CD4-positive, alpha-beta T cell treated with Interferon gamma for 1 hour (primary cell): ENCODE measurements around the gene CAMK2B.
"Not testable (repeated sequence)": the region's sequence is repeated elsewhere in the genome, so short reads cannot be mapped to it uniquely, and the experiment has no call there.

Experiments
- DNase-seq: peaks from one replicate; pipeline ENCODE4 v3.0.0-alpha.2; 2020

Gene CAMK2B

DNA sequence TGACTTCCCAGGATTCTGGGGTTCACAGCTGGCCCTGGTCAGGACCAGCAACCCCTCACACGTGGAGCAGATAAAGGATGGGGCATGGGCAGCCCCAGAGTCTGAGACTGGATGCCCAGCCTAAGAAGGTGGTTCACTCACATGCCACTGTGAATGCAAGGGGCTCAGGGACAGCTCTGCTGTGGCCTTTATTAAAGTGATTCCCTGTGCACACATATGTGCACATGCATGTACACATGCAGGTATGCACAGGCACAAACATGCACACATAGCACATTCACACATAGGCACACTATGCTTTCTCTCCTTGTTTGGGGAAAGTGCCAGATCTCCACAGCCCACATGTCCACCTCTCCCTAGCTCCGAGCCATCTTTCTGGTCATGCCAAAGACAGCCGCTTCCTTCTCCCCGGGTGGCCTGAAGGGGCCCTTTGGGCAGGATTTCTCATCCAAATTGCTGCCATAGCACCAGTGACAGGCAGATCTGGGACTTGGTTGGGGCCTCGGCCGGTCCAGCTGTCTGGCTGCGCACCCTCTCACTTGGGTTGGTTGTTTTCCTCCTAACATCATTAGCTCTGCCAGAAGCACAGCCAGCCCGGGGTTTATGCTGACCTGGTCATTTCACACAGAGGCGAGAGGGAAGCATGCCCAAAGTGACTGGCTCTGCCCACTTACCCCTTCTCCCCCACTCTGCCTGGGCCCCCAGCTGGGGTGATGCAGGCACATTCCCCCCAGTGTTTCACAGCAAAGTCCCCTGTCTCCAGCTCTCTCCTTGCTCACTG, 137.6 kb downstream of the CAMK2B start:
- DNase-seq: no peak

DNA sequence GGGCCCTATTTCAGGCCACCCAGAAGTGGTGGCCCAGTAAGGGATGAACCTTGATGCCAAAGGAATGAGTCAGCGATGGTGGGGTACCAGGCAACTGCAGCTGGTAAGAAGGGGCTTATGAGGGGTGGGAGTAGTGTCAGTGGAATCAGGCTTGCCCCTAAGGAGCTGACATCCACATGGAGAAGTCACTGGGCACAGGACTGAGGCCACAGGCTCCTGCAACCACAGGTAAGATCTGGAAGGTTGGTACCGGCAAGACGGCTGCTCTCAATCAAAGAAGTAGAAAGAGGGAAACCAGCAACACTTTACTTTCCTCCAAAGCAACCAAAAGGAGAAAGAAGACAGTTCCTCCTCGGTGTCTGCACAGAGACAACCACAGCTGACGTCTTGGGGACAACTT, 138.7 kb downstream of the CAMK2B start:
- DNase-seq: no peak

DNA sequence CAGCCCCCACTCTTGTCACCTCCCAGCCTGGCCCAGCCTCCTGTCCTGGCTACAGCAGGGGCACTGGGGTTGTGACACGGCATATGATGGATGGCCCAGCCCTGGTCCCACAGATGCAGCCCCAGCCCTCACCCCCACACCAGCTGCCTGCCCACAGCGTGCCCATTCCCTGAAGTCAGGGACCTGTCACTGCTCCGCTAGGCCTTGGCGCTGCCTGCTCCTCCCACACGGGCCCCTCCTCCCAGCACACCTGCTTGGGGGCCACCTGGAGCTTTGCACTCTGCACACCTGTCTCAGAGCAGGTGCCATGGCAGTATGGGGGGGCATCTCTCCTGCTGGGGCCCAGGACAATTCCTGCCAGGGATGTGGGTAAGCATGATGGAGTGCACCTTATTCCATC, 139.7 kb downstream of the CAMK2B start:
- DNase-seq: no peak

DNA sequence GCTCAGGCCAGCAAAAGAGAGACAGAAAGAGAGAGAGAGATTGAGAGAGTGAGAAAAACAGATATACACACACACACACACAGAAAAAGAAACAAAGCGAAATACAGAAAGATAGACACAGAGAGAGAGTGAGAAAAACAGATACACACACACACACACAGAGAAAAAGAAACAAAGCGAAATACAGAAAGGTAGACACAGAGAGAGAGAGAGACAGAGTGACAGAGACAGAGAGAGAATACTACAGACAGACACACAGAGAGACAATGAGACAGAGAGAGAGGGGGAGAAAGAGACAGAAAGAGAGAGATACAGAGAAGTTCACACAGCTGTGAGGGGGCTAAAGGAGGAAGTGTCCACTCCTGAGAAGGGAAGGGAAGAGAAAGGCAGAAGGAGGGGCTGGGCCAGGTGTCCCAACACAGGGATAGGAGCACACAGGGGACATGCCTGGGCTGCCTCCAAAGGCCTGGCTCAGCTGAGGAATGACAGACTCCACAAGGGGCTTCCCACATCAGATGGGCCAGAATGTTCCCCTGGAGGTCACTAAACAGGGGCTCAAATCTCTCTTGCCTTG, 140.4 kb downstream of the CAMK2B start:
- DNase-seq: no peak

DNA sequence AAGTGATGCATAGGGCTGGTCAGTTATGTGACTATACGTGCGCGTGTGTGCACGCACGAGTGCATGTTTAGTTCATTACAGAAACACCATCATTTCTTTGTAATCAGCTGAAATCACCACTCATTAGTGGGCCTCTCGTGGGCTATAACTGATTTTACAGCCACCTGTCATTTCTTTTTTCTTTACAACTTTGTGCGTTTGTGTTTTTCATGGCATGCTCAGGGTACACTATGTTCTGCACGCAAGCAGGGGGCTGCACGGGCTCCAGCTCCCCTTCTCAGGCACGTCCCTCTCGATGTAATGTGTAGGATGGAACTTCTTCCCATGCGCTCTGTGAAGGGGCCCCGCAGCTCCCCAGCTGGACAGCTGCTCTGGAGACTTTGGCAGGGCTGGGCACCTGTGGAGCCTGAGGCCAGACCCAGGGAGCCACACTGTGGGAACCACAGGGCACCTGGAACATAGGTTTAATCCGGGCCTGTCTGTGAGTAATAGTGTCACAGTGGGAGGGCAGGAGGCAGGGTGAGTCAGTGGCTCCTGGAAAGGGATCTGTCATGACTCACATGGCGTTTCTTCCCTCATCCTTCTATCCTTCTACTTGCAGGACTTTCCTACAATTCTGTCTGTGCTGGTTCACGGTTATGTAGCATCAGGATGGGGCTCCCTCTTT, 141.1 kb downstream of the CAMK2B start:
- DNase-seq: no peak

DNA sequence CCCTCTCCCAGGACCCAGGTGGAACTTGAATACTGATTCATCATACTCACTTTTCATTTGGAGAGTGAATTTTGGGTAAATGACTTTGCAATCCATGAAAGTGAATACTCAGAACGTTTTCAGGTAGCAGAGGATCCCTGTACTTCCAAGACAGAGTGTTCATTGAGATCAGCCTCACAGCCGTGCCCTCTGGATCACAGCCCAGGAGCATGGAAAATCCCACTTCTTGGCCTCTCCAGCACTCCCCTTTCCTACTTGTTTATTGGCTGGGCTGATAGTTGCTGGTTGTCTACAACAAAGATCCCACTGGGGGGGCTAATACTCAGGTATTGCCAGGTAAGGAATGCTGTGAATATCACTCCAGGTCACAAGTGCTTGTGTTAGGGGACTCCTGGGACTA, 142.0 kb downstream of the CAMK2B start:
- DNase-seq: no peak

DNA sequence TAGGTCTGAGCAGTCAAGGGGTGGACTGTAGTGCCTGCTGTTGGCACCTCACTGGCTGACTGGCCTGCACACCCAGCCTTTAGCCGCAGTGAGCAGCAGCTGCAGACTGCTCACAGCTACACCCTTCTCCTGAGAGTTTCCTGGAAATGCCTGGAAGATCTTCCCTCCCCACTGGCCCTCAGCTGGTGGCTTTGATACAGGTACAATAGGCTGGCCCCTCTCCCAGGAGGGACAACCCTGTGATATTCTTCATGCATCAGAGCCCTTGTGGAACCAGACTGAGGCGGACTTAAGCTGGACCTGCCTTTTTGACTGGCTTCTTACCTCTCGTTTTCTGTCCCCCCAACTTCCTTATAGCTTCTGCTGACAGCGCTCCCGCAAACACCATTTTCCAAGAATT, 142.6 kb downstream of the CAMK2B start:
- no peak for DNase-seq

DNA sequence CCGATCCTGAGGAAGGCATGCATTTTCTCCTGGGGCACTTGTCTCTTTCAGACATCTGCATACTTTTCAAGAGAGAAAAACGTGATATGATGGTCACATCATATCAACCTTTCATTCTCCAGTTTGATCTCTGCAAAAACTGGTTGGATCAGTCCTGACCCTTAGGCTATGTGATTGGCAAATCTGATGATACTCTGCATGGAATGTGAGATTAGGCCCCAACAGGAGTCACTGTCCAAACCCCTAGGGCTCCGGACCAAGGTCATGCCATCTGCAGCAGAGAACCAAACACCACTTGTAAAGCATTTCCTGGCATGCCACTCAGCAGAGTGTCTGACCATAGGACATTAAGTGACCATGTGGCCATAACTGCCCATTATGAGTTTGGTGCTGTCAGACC, 144.8 kb downstream of the CAMK2B start:
- DNase-seq: no peak

DNA sequence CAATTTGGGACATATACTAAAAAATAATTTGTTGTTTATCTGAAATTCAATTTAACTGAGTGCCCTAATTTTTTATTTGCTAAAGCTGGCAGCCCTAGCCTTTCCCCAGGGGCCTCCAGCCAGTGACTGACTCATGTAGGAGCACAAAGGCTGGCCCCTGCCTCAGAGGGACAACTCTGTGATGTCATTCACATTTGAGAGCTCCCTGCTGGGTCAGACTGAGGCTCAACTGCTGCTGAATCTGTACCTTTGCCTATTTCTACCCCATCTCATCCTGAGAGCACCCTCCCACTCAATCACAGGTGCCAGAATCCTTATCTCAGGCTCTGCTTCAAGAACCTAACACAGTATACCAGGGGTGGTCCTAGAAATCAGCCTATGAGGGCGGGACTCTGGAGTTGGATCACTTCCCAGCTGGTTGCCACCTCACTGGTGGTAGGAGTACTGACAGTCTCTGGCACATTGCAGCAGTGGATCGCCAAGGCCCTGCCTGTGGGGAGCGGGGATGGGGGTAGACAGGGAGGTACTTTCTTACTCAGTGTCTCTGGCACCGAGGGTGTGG, 147.7 kb downstream of the CAMK2B start:
- DNase-seq: no peak

DNA sequence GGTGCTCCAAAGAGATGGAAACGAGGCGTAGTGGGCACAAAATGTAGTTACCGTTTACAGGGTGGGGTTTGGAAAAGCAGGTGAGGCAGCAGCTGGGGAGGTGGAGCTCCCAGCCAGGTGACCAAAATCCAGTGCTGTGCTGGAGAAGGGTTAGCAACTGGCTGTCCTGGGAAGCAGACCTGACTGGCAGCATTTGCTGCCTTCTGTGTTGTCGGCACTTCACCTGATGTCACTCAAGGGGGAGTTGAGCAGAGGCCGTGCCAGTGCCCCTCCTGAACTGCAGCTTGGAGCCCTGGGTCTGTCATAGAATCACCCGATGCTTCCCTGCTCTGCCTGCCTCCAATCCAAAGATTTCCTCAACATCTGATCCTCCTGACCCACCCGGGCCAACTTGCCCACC, 148.9 kb downstream of the CAMK2B start:
- no peak for DNase-seq

DNA sequence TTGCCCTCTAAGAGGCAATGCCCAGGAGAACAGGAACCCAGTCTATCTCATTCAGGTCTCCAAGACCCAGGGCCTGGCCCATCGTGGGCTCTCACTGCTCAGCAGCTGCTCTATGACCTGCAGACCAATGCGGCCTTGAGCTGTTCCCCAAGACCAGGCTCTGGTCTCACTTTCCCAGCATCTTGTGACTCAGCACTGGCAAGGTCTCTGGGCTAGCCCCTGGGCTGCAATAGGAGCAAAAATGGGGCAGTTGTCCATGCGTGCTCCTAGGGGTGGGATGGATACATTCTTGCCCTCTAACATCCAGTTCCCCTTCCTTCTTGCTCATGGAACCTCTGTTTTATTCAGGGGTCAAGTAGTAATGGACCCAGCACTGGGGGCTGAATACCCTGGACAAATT, 149.7 kb downstream of the CAMK2B start:
- DNase-seq: no peak

DNA sequence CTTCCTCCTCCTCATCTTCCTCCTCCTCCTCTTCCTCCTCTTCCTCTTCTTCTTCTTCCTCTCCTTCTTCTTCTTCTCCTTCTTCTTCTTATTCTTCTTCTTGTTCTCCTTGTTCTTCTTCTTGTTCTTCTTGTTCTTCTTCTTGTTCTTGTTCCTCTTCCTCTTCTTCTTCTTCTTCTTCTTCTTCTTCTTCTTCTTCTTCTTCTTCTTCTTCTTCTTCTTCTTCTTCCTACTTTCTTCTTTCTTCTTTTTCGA, 150.8 kb downstream of the CAMK2B start:
- not testable (repeated sequence) for DNase-seq

DNA sequence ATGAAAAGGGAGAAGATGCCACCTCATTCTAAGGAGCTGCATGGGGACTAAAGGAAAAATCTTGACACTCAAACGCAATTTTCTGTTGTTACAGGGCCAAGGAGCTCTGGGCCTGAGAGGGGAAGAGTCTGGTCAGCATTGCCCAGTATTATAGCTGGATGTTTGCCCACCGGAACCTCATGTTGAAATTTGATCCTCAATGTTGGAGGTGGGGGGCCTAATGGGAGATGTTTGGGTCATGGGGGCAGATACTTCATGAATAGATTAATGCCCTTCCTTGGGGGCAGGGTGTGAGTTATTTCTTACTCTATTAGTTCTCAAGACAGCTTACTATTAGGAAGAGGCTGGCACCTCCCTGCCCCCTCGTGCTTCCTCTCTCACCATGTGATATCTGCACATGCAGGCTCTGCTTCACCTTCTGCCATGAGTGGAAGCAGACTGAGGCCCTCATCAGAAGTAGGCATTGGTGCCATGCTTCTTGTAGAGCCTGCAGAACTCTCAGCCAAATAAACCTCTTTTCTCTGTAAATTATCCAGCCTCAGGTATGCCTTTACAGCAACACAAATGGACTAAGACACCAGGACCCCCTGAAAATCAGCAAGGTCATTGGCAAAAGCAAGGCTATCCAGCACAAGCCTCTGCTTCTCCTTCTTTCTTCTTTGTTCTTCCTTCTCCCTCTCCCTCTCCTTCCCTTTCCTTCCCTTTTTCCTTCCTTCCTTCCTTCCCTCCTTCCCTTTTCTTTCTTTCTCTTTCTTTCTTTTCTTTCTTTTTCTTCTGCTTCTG, 151.3 kb downstream of the CAMK2B start:
- DNase-seq: no peak

DNA sequence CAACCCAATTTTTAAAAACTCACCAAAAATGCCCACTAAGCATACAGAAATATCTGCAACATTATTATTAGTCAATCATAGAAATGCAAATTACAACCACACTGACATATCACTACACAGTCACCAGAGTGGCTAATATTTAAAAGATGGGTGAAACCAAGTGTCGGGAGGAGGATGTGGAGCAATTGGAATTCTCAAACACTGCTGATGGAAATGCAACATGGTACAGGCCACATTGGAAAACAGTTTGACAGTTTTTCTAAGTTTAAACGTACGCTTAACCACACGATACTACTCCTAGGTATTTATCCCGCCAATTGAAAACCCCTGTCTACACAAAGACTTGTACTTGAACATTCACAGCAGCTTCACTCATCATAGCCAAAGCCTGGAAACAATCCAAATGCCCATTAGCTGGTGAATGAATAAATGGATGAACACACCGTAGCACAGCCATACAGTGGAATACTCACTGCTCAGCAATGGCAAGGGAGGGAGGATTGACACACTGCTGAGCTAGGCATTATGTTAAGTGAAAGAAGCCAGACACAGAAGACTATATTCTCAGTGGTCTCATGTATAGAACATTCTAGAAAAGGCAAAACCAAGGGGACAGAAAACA, 152.5 kb downstream of the CAMK2B start:
- no peak for DNase-seq

DNA sequence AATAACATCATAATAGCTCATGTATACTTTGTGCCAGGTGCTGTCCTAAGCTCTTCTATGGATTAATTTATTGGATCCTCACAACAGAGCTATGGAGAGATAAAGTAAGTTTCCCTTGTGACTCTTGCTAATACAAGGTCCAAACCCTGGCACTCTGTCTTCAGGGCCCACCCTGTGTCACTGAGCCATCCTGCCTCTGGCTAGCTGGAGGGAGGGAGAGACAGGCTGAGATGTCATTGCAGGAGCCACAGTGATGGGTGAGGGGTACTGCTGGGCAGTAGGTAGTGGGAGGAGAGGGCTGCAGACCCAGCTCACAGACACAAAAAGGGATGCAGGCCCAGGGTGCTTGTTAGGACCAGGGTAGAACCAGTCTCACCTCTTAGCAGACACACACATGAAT, 153.0 kb downstream of the CAMK2B start:
- DNase-seq: no peak

DNA sequence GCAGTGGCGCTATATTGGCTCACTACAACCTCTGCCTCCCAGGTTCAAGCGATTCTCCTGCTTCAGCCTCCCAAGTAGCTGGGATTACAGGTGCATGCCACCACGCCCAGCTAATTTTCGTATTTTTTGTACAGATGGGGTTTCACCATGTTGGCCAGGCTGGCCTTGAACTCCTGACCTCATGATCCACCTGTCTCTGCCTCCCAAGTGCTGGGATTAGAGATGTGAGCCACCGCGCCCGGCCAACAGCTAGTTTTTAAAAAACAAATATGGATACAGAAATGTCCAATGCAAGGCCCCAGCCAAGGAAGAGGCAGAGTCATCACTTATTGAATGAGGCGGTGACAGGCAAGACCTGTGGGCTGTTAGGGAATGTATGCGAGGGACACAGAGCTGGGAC, 153.5 kb downstream of the CAMK2B start:
- not testable (repeated sequence) for DNase-seq

DNA sequence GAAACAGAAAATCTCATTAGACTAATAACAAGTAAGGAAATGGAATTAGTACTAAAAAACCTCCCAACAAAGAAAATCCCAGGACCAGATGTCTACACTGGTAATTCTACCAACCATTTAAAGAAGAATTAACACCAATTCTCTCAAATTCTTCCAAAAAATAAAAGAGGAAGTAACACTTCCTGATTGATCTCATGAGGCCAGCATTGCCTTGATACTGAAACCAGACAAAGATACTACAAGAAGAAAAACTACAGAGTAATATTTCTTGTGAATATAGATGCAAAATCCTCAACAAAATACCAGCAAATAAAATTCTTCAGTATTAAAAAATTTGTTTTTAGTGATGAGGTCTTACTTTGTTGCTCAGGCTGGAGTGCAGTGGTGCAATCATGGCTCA, 157.5 kb downstream of the CAMK2B start:
- no peak for DNase-seq
